Adipocyte (in vitro differentiated cells): ENCODE results near the gene PRDM2.
A peak's percentile ranks its signal among the peaks of the same experiment; 100 is the strongest.

Experiments used
- DNase-seq: peaks from one replicate; pipeline ENCODE4 v3.0.0-alpha.2; 2015; ENCODE audit warnings: low read depth
- H3K27me3 ChIP-seq: replicated peaks from 2 replicates; pipeline ENCODE4 v1.7.0; 2013; ENCODE audit warnings: mild to moderate bottlenecking, low read length, moderate library complexity; ENCODE audit not compliant: control insufficient read depth, insufficient read depth
- H3K36me3 ChIP-seq: 2 replicates; pipeline ENCODE4 v1.7.0; 2013; ENCODE audit warnings: low read length, mild to moderate bottlenecking, moderate library complexity; ENCODE audit not compliant: control insufficient read depth, insufficient read depth, severe bottlenecking
- H3K4me1 ChIP-seq: 2 replicates; pipeline ENCODE4 v1.7.0; 2013; ENCODE audit warnings: mild to moderate bottlenecking, low read length, moderate library complexity; ENCODE audit not compliant: control insufficient read depth, insufficient read depth
- H3K4me3 ChIP-seq: 2 replicates; pipeline ENCODE4 v1.7.0; 2013; ENCODE audit warnings: mild to moderate bottlenecking, low read length, moderate library complexity
- H3K9ac ChIP-seq: 2 replicates; pipeline ENCODE4 v1.7.0; 2013; ENCODE audit warnings: mild to moderate bottlenecking, low read length, moderate library complexity
- H3K9me3 ChIP-seq: 2 replicates; pipeline ENCODE4 v1.7.0; 2013; ENCODE audit warnings: mild to moderate bottlenecking, low read length, moderate library complexity; ENCODE audit not compliant: control insufficient read depth

PRDM2 gene

DNA sequence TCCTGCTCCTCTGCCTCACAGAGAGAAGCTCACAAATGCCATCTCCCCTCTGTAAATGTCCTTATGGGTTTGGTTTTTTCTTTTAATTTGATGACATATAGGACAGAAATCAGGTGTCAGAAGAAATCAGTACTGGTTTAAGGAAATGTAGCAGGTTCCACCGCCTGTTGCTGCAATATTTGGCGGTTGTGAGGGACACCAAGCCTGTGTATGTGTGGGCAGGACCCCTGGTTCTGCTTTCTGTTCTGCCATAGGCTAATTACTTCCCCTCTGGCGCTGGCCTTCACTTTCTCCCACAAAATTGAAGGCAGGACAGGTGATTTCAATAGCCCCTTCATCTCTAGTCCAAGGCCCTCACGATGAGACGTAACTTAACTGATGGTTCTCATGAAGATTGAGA is 69.2 kb downstream of the PRDM2 start:
- no peak for DNase-seq
- H3K4me1 ChIP-seq: peaks cover 44% of the 10 kb centered on the region
- peaks cover 25% of the 10 kb centered on the region for H3K36me3 ChIP-seq
- no peak overlapping the region for H3K4me3 ChIP-seq
- H3K27me3 ChIP-seq: no peaks in the 10 kb centered on the region
- H3K9me3 ChIP-seq: no peaks in the 10 kb centered on the region
- H3K9ac ChIP-seq: no peak overlapping the region

DNA sequence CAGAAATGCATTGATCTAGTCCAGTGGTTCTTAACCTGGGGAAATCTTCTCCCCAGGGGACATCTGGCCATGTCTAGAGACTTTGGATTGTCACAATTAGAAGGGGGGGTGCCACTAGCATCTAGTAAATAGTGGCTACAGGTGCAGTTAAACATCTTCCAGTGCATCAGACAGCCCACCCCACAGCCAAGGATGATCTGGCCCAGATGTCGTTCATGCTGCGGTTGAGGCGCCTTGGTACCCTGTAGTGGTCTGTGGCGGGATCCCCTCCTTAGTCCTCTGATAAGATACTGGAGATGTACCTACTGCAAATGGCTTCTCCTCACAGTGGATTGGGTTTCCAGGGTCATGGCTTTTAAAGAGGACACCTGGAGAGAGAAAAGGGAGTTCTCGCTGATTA is 69.8 kb downstream of the PRDM2 start:
- peaks cover 25% of the 10 kb centered on the region for H3K36me3 ChIP-seq

DNA sequence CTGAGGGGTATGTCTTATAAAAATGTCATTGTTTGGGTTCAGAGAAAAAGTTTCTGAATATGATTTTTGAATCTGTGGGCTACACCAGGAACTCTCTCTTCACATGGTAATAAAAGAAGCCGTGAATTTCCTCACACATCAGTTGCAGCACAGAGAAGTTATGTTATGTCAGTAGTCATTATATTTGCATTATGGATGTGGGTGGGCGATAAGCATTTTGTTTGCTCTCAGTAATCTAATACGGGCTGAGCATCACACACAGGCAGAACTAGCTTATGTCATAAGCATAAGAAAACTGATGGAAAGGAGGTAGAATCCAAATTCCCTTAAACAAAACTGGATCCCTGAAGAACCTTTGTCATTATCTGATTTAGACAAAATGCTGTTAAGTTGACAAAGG is 70.8 kb downstream of the PRDM2 start:
- Histone ChIP-seq H3K9ac (no peak overlapping the region), H3K27me3 (no peaks in the 10 kb centered on the region), H3K9me3 (no peaks in the 10 kb centered on the region), H3K36me3 (peaks cover 28% of the 10 kb centered on the region), H3K4me3 (no peak overlapping the region), H3K4me1 (peaks cover 44% of the 10 kb centered on the region)
- DNase-seq: no peak

More for the DNA sequence above, 69.8 kb downstream of the PRDM2 start:
- peaks cover 42% of the 10 kb centered on the region for H3K4me1 ChIP-seq
- H3K9me3 ChIP-seq: no peaks in the 10 kb centered on the region
- H3K27me3 ChIP-seq: no peaks in the 10 kb centered on the region
- H3K9ac ChIP-seq: no peak overlapping the region
- no peak for DNase-seq
- H3K4me3 ChIP-seq: no peak overlapping the region

DNA sequence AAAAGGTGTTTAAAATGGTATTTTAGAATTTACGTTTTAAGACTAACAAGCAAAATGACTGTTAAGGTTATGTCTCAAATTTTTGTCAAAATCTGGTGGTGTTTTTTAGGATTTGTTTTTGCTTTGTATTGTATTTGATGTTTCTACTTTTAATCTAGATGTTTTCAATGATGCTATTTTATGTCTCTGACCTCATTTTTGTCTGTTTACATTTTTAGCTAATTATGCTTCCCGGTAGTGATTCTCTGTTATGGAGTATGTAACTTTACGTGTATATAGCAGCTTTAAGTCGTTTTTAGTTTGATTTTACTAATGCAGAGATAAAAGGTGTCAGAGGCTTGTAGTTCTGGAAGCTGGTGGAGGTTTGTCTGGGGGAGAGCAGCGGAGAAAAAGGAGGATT is 71.8 kb downstream of the PRDM2 start:
- H3K9ac ChIP-seq: no peak overlapping the region
- peaks cover 38% of the 10 kb centered on the region for H3K36me3 ChIP-seq

DNA sequence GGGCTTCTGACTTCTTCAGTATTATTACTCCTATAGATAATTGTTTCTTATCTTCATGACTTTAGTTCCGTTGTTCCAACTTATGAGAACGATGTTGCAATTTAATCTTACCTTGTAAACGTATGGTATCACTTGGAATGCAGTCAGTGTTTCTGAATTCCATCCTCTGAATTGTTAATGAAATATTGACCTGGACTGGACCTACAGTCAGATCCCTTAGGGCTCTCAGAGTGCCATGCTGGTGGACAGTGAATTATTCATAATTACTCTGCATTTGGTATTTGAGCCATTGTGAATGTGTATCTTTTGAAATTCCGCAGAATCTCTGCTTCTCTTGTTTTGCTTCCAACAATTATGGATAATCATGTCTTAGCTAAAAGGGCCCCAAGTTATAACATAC is 72.3 kb downstream of the PRDM2 start:
- no peak overlapping the region for H3K4me3 ChIP-seq

More for the DNA sequence above, 71.8 kb downstream of the PRDM2 start:
- DNase-seq: no peak
- H3K4me1 ChIP-seq: peaks cover 39% of the 10 kb centered on the region
- no peaks in the 10 kb centered on the region for H3K9me3 ChIP-seq
- no peaks in the 10 kb centered on the region for H3K27me3 ChIP-seq
- H3K4me3 ChIP-seq: no peak overlapping the region

DNA sequence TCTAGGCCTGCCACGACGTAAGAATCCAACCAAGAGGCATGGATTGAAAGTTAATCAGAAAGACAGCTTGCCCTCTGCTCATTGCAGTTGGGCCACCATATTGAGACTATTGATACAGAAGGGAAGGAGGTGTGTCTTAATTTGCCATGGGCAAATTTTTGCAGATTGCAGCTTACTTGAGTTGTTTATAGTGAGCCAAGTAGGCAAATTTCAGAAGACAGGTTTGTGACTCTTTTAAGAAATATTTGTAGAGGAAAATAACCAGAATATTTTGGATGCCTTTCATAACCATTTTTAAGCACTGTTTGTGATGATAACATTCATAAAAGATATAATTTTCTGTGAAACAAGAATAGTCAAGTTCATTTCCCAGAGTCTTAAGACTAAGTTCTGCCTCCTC is 74.1 kb downstream of the PRDM2 start:
- Histone ChIP-seq H3K9ac (no peak overlapping the region), H3K36me3 (peaks cover 55% of the 10 kb centered on the region), H3K9me3 (no peaks in the 10 kb centered on the region), H3K4me1 (peaks cover 28% of the 10 kb centered on the region), H3K4me3 (no peak overlapping the region), H3K27me3 (no peaks in the 10 kb centered on the region)
- DNase-seq: peak; percentile 42

More for the DNA sequence above, 72.3 kb downstream of the PRDM2 start:
- Histone ChIP-seq H3K36me3 (peaks cover 43% of the 10 kb centered on the region), H3K9me3 (no peaks in the 10 kb centered on the region), H3K27me3 (no peaks in the 10 kb centered on the region), H3K4me1 (peaks cover 34% of the 10 kb centered on the region), H3K9ac (no peak overlapping the region)
- DNase-seq: no peak

DNA sequence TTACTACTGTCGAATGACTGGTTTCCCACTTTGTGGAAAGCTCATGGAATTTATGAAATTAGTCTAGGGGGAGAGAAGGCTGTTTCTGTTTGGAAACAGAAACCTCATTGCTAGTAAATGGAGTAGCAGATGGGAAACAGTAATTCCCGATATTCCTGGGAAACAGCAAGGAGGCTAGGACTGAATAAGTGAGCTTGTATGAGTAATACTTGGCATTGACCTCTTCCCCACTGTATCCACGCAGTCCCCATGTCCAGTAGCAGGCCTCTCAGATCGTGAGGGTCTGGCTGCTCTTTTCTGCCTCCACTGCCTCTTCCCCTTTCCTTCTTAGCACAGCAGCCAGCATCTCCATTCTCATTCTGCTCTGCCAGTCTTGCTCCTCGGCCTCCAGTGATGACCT is 75.5 kb downstream of the PRDM2 start:
- H3K36me3 ChIP-seq: peaks cover 63% of the 10 kb centered on the region
- no peaks in the 10 kb centered on the region for H3K27me3 ChIP-seq
- H3K4me1 ChIP-seq: peaks cover 32% of the 10 kb centered on the region
- peak overlapping the region; percentile 46 for H3K4me3 ChIP-seq
- H3K9me3 ChIP-seq: no peaks in the 10 kb centered on the region
- H3K9ac ChIP-seq: peak overlapping the region; percentile 39
- DNase-seq: no peak

DNA sequence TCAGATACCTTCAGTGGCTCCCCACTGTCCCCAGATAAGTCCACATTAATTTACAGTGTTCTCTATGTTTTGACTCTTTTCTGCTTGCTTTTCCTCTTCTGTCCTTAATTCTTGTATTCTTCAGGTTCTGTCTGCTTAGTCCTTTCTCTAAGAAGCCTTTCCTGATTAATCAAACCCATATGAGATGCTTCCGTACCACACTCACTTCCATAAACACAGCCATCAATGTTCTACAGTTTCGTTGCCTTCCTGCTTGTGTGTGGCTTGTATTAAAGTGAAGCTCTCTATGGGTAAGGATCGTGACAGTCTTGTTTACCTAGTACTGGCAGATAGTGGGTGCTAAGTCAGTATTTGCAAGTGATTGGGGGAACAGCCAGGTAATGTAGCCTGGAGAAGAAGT is 75.9 kb downstream of the PRDM2 start:
- H3K4me3 ChIP-seq: peak overlapping the region; percentile 46
- H3K9me3 ChIP-seq: no peaks in the 10 kb centered on the region
- no peak for DNase-seq
- H3K9ac ChIP-seq: no peak overlapping the region
- H3K27me3 ChIP-seq: no peaks in the 10 kb centered on the region
- peaks cover 65% of the 10 kb centered on the region for H3K36me3 ChIP-seq
- peaks cover 34% of the 10 kb centered on the region for H3K4me1 ChIP-seq

DNA sequence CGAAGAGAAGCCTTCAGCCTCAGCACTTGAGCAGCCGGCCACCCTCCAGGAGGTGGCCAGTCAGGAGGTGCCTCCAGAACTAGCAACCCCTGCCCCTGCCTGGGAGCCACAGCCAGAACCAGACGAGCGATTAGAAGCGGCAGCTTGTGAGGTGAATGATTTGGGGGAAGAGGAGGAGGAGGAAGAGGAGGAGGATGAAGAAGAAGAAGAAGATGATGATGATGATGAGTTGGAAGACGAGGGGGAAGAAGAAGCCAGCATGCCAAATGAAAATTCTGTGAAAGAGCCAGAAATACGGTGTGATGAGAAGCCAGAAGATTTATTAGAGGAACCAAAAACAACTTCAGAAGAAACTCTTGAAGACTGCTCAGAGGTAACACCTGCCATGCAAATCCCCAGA is 78.4 kb downstream of the PRDM2 start:
- no peak overlapping the region for H3K4me3 ChIP-seq
- no peak overlapping the region for H3K9ac ChIP-seq
- H3K9me3 ChIP-seq: no peaks in the 10 kb centered on the region
- H3K27me3 ChIP-seq: no peaks in the 10 kb centered on the region
- H3K4me1 ChIP-seq: peaks cover 56% of the 10 kb centered on the region
- H3K36me3 ChIP-seq: peaks cover 68% of the 10 kb centered on the region
- DNase-seq: no peak

DNA sequence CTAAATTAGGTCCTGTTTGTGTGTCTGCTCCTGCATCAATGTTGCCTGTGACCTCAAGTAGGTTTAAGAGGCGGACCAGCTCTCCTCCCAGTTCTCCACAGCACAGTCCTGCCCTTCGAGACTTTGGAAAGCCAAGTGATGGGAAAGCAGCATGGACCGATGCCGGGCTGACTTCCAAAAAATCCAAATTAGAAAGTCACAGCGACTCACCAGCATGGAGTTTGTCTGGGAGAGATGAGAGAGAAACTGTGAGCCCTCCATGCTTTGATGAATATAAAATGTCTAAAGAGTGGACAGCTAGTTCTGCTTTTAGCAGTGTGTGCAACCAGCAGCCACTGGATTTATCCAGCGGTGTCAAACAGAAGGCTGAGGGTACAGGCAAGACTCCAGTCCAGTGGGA is 79.9 kb downstream of the PRDM2 start:
- no peaks in the 10 kb centered on the region for H3K27me3 ChIP-seq
- H3K4me1 ChIP-seq: peaks cover 59% of the 10 kb centered on the region
- H3K4me3 ChIP-seq: no peak overlapping the region
- no peak for DNase-seq
- H3K9ac ChIP-seq: no peak overlapping the region
- peaks cover 63% of the 10 kb centered on the region for H3K36me3 ChIP-seq
- no peaks in the 10 kb centered on the region for H3K9me3 ChIP-seq

DNA sequence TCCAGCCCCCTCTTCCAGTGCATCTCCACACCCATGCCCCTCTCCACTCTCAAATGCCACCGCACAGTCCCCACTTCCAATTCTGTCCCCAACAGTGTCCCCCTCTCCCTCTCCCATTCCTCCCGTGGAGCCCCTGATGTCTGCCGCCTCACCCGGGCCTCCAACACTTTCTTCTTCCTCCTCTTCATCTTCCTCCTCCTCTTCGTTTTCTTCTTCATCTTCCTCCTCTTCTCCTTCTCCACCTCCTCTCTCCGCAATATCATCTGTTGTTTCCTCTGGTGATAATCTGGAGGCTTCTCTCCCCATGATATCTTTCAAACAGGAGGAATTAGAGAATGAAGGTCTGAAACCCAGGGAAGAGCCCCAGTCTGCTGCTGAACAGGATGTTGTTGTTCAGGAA is 80.8 kb downstream of the PRDM2 start:
- H3K4me1 ChIP-seq: peaks cover 57% of the 10 kb centered on the region
- H3K36me3 ChIP-seq: peaks cover 60% of the 10 kb centered on the region
- no peaks in the 10 kb centered on the region for H3K27me3 ChIP-seq
- no peak overlapping the region for H3K9ac ChIP-seq
- H3K9me3 ChIP-seq: no peaks in the 10 kb centered on the region
- no peak for DNase-seq
- H3K4me3 ChIP-seq: no peak overlapping the region

DNA sequence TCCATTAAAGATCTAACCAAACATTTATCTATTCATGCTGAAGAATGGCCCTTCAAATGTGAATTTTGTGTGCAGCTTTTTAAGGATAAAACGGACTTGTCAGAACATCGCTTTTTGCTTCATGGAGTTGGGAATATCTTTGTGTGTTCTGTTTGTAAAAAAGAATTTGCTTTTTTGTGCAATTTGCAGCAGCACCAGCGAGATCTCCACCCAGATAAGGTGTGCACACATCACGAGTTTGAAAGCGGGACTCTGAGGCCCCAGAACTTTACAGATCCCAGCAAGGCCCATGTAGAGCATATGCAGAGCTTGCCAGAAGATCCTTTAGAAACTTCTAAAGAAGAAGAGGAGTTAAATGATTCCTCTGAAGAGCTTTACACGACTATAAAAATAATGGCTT is 81.2 kb downstream of the PRDM2 start:
- no peaks in the 10 kb centered on the region for H3K27me3 ChIP-seq
- H3K9ac ChIP-seq: peak overlapping the region; percentile 84
- peaks cover 53% of the 10 kb centered on the region for H3K4me1 ChIP-seq
- no peaks in the 10 kb centered on the region for H3K9me3 ChIP-seq
- peaks cover 58% of the 10 kb centered on the region for H3K36me3 ChIP-seq
- no peak overlapping the region for H3K4me3 ChIP-seq
- DNase-seq: no peak
